Adrenal gland (tissue), 12 donors: ENCODE results near the gene CCNC. TPM values are rescaled to one million over a fixed set of nuclear protein-coding genes. Genes with fewer than 3 reads are reported as not detected.

Experiments used
- DNase-seq, 7 donors: peaks; one replicate each; pipeline ENCODE4 v3.0.0-alpha.2; 2019 to 2020
- H3K27ac ChIP-seq, 5 donors: fragments of 200-600 bp; sonication (generic) in 4 of 5; 1 replicate in 3 of 5; 2 replicates in 2 of 5; pipeline versions ENCODE4 v1.5.1 to v1.8.0; 2016 to 2020; ENCODE audit warnings: mild to moderate bottlenecking in 1 of 5
- H3K27me3 ChIP-seq: fragments of 200-600 bp; 2 replicates; pipeline ENCODE4 v1.8.0; 2021
- H3K36me3 ChIP-seq, 2 donors: fragments of 200-600 bp; replicated peaks in 1 of 2; 1 replicate in 1 of 2; 2 replicates in 1 of 2; pipeline versions ENCODE4 v1.5.1 to v1.8.0; 2018 to 2022
- H3K4me1 ChIP-seq, 2 donors: fragments of 200-600 bp; replicated peaks in 1 of 2; 1 replicate in 1 of 2; 2 replicates in 1 of 2; pipeline versions ENCODE4 v1.5.1 to v1.8.0; 2018 to 2021
- H3K4me3 ChIP-seq, 4 donors: fragments of 200-600 bp; sonication (generic) in 3 of 4; one replicate each; pipeline ENCODE4 v1.5.1; 2016 to 2018
- H3K9me3 ChIP-seq, 3 donors: fragments of 200-600 bp; sonication (generic) in 1 of 3; replicated peaks in 1 of 3; 1 replicate in 2 of 3; 2 replicates in 1 of 3; pipeline versions ENCODE4 v1.5.1 to v1.8.0; 2016 to 2021
- CTCF ChIP-seq, 6 experiments: fragments of 450-650 bp in 4 of 6; fragments of 200-600 bp in 2 of 6; sonication (generic) in 1 of 6; IDR thresholded peaks; 1 replicate in 5 of 6; 2 replicates in 1 of 6; pipeline versions ENCODE4 v1.5.1 to v1.8.0; 2016 to 2021; ENCODE audit warnings: antibody characterized with exemption in 6 of 6, mild to moderate bottlenecking in 2 of 6, moderate library complexity in 1 of 6
- POLR2A ChIP-seq, 2 donors: fragments of 450-650 bp; IDR thresholded peaks; one replicate each; pipeline ENCODE4 v1.6.1; 2017; ENCODE audit warnings: antibody characterized with exemption in 2 of 2, mild to moderate bottlenecking in 2 of 2, moderate library complexity in 1 of 2
- WGBS, 4 donors: extraction: QIAGEN DNeasy Blood & Tissue Kit in 2 of 4; methylation state at CpG; one replicate each; pipeline versions ENCODE4 v1.1.5 to v1.1.7; 2013 to 2017; 5-methylcytosine and 5-hydroxymethylcytosine counted together
- intact Hi-C, 2 donors: fragments of 100-400 bp; cut with DNase I; formaldehyde crosslinking; loops; one replicate each; pipeline versions ENCODE4 v1.14.1 to v1.15.0; 2022 to 2023
- polyA plus RNA-seq, 3 donors: library from polyadenylated mRNA; stranded (reverse); fragments of 200-250 nt in 2 of 3; fragments of 350-450 nt in 1 of 3; fragmentation: Illumina TruSeq in 1 of 3; extraction: RNeasy Lipid Tissue Mini Kit (QIAGEN cat#74804) in 1 of 3; gene quantifications; one replicate each; pipeline ENCODE4 v1.2.3, GENCODE V29; 2013 to 2014
- total RNA-seq, 9 donors: library from RNA; depleted of rRNA in 4 of 9; stranded (reverse); fragments of >200 nt in 4 of 9; fragments of 120-200 nt in 1 of 9; fragmentation: NEBNext Ultra II Directional in 1 of 9; extraction: Animal tissue kit (Norgen Biotek cat#: 25700) in 1 of 9; gene quantifications; one replicate each; pipeline versions ENCODE4 v1.1.0 to v1.2.4, GENCODE V29; 2013 to 2023
- donor health status: healthy with polysubstance abuse.
- donor health status: Bipolar disorder and iron deficiency.
- donor health status: DM: yes; HTN: yes; CAD: no.
- donor health status: DM: no; HTN: no; CAD: no.
- donor health status: DM: no; HTN: no; CAD: no.
- donor health status: DM: yes; HTN: yes; CAD: no.

Gene CCNC
- total and polyA plus RNA-seq, 12 donors = 18.7 to 87.2 (median 54.4) TPM

GRCh38 chr6:99606656-99607415 lies 38.4 kb upstream of the CCNC start, which contains the start of gene PRDM13:
TSS of gene PRDM13 (plus strand) at chr6:99606833. CDS start at chr6:99607035, 202 bp downstream.
- Histone ChIP-seq H3K36me3 (no peaks in the 10 kb centered on the region), H3K4me3 (no peak within 1 kb of the TSS), H3K4me1 (peaks cover 12 to 23% of the 10 kb centered on the region in 2 donors), H3K9me3 (no peaks in the 10 kb centered on the region), H3K27me3 (peaks cover 90% of the 10 kb centered on the region), H3K27ac (no peak within 1 kb of the TSS)
- intact Hi-C loops = no loop called here
- WGBS, 4 donors = 4 to 12% (median 4%) methylated on average over 22 to 54 of the region's 54 CpGs
- no peak for DNase-seq
- no peak for TF ChIP-seq CTCF (IDR thresholded peaks at IDR 0.05)
- no peak for TF ChIP-seq POLR2A (IDR thresholded peaks at IDR 0.05)

GRCh38 chr6:99605911-99606655 lies 37.6 kb upstream of the CCNC start:
- peaks cover 12 to 23% of the 10 kb centered on the region in 2 donors for H3K4me1 ChIP-seq
- intact Hi-C loops = no loop called here
- WGBS, 4 donors = 13 to 21% (median 15%) methylated on average over 16 of the region's 16 CpGs

GRCh38 chr6:99605074-99605734 lies 36.7 kb upstream of the CCNC start:
- WGBS, 4 donors = 14 to 29% (median 20%) methylated on average over 12 to 20 of the region's 20 CpGs
- TF ChIP-seq POLR2A (IDR thresholded peaks at IDR 0.05) (no peak), CTCF (IDR thresholded peaks at IDR 0.05) (no peak)
- Histone ChIP-seq H3K9me3 (no peaks in the 10 kb centered on the region), H3K4me3 (no peak overlapping the region), H3K36me3 (no peaks in the 10 kb centered on the region), H3K27me3 (peaks cover 99% of the 10 kb centered on the region), H3K27ac (no peak overlapping the region), H3K4me1 (peaks cover 12 to 23% of the 10 kb centered on the region in 2 donors)
- intact Hi-C loops = no loop called here
- DNase-seq = no peak

More at GRCh38 chr6:99605911-99606655, 37.6 kb upstream of the CCNC start:
- no peaks in the 10 kb centered on the region for H3K9me3 ChIP-seq
- TF ChIP-seq CTCF (IDR thresholded peaks at IDR 0.05) (no peak), POLR2A (IDR thresholded peaks at IDR 0.05) (no peak)
- peaks cover 96% of the 10 kb centered on the region for H3K27me3 ChIP-seq
- no peak for DNase-seq
- no peaks in the 10 kb centered on the region for H3K36me3 ChIP-seq
- no peak overlapping the region for H3K27ac ChIP-seq
- no peak overlapping the region for H3K4me3 ChIP-seq
